Pancreas (tissue), 10 donors: ENCODE measurements around the gene PAK6. TPM values are rescaled to one million over a fixed set of nuclear protein-coding genes. Genes with fewer than 3 reads are reported as not detected.

ENCODE experiments used
- ATAC-seq, 4 donors: fragments of 200-7000 bp; cut with Tn5 transposase; one replicate each; pipeline versions ENCODE4 v1.8.0 to v1.9.1; 2020; ENCODE audit warnings: mild to moderate bottlenecking in 4 of 4, moderate library complexity in 4 of 4
- DNase-seq, 6 donors: peaks; one replicate each; pipeline ENCODE4 v3.0.0-alpha.2; 2020
- FAIRE-seq: peaks from 2 replicates; lab custom pipeline; 2012; peaks lifted over from hg19 to GRCh38; lab: Jason Lieb, UNC
- H3K27ac ChIP-seq, 4 donors: fragments of 200-600 bp; sonication (generic); 1 replicate in 3 of 4; 2 replicates in 1 of 4; pipeline versions ENCODE4 v1.5.0 to v1.8.0; 2020
- H3K27me3 ChIP-seq, 4 donors: fragments of 200-600 bp; one replicate each; pipeline ENCODE4 v1.8.0; 2021
- H3K36me3 ChIP-seq, 3 donors: fragments of 200-600 bp; sonication (generic) in 1 of 3; one replicate each; pipeline versions ENCODE4 v1.5.0 to v1.8.0; 2020 to 2021
- H3K4me1 ChIP-seq, 3 donors: fragments of 200-600 bp; one replicate each; pipeline ENCODE4 v1.8.0; 2021
- H3K4me3 ChIP-seq, 4 donors: fragments of 200-600 bp; sonication (generic) in 2 of 4; one replicate each; pipeline versions ENCODE4 v1.5.0 to v1.8.0; 2020 to 2021
- H3K9me3 ChIP-seq, 4 donors: fragments of 200-600 bp; one replicate each; pipeline ENCODE4 v1.8.0; 2021
- WGBS, 2 donors: extraction: QIAGEN DNeasy Blood & Tissue Kit; methylation state at CpG; one replicate each; pipeline ENCODE4 v1.1.7; 2013; 5-methylcytosine and 5-hydroxymethylcytosine counted together
- intact Hi-C, 3 donors: fragments of 100-400 bp; cut with DNase I; formaldehyde crosslinking; loops; one replicate each; pipeline versions ENCODE4 v1.11.1 to v1.14.2; 2022
- polyA plus RNA-seq, 2 donors: library from polyadenylated mRNA; stranded (reverse); fragments of 200-250 nt; gene quantifications; one replicate each; pipeline ENCODE4 v1.2.3, GENCODE V29; 2013
- total RNA-seq, 6 donors: library from RNA; stranded (reverse); fragmentation: NEBNext Ultra II Directional in 4 of 6; extraction: Animal tissue kit (Norgen Biotek cat#: 25700) in 4 of 6; gene quantifications; one replicate each; pipeline versions ENCODE4 v1.2.1 to v1.2.4, GENCODE V29; 2021 to 2023
- TF ChIP-seq, protein P1 (sequence below), 4 donors: fragments of 200-600 bp; sonication (generic) in 3 of 4; IDR thresholded peaks; one replicate each; pipeline versions ENCODE4 v1.5.0 to v1.8.0; 2021; ENCODE audit warnings: antibody characterized with exemption in 4 of 4
- donor health status: healthy with polysubstance abuse.
- donor health status: DM: no; HTN: no; CAD: no; lungs with moderate emphysema.
- donor health status: DM: no; HTN: no; CAD: no.
- donor health status: control.
- donor health status: control.
- donor health status: Bipolar disorder and iron deficiency.
- donor health status: DM: yes; HTN: yes; CAD: no.
- donor health status: DM: no; HTN: no; CAD: no.
- donor health status: DM: no; HTN: no; CAD: no.
- donor health status: DM: yes; HTN: yes; CAD: no.

Gene PAK6
- total and polyA plus RNA-seq, 8 donors = 3.2 to 6.4 (median 4.6) TPM

GRCh38 chr15:40293905-40294895 lies 55.3 kb downstream of the PAK6 start:
- ATAC-seq (no peak), DNase-seq (peak in 2 of 6 donors; percentile 15 to 48), FAIRE-seq (no peak)
- intact Hi-C loops = no loop called here
- H3K27ac ChIP-seq = no peak overlapping the region
- no peak overlapping the region for H3K4me3 ChIP-seq
- TF ChIP-seq, protein P1, sequence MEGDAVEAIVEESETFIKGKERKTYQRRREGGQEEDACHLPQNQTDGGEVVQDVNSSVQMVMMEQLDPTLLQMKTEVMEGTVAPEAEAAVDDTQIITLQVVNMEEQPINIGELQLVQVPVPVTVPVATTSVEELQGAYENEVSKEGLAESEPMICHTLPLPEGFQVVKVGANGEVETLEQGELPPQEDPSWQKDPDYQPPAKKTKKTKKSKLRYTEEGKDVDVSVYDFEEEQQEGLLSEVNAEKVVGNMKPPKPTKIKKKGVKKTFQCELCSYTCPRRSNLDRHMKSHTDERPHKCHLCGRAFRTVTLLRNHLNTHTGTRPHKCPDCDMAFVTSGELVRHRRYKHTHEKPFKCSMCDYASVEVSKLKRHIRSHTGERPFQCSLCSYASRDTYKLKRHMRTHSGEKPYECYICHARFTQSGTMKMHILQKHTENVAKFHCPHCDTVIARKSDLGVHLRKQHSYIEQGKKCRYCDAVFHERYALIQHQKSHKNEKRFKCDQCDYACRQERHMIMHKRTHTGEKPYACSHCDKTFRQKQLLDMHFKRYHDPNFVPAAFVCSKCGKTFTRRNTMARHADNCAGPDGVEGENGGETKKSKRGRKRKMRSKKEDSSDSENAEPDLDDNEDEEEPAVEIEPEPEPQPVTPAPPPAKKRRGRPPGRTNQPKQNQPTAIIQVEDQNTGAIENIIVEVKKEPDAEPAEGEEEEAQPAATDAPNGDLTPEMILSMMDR (IDR thresholded peaks at IDR 0.05) = no peak
- no peaks in the 10 kb centered on the region for H3K36me3 ChIP-seq
- H3K9me3 ChIP-seq = no peaks in the 10 kb centered on the region
- H3K4me1 ChIP-seq = peaks cover 0 to 11% (median 5%) of the 10 kb centered on the region in 3 donors
- H3K27me3 ChIP-seq = no peaks in the 10 kb centered on the region
- 88 to 94% methylated on average over 19 to 20 of the region's 20 CpGs for WGBS, 2 donors

DNA sequence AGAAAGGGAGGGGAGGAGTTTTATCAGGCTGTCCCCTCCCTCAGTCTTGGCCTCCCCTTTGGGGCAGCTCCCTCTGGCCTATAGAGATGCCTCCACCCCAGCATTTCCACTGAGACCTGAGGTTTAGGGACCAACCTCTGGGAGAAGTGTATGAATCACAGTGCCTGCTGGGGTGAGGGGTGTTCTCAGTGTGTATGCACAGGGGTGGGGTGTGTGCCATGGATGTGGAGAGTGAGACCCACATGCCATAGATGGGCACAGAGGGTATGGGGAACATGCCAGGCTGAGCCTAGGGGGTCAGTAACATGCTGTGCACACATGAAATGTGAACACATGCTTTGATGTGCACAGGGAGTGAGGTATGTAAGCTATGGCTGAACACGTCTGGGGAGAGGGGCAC lies 56.4 kb downstream of the PAK6 start:
- intact Hi-C loops = no loop called here
- no peak for ATAC-seq

DNA sequence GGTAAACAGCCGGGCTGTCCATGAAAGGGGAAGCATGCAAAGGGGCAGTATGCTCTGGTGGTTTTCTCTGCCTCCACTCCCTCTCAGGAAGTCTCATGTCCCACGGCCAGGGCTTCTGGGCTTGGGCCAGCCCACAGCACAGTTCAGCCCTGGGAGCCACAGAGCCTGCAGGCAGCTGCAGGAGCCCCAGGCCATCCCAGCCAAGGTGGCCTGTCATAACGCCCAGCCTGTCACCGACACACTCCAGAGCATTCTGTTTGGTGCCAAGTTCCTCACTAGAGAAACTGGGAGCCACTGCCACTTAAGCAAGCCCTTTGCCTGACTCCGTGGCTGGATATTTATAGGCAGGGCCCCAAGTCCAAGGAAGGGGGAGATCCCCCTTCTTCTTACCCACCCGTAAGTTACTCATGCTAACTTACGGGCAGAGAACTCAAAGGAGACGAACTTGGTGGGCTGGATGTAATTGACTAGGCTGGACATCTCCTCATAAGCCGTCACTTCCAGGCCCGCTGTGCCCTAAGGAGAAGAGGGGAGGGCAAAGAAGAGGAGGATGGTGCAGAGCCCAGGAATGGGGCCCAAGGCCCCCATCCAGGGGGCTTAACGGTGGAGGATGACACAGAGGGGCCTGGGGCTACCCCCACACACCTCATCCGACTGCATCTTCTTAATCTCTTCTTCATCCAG lies 57.2 kb downstream of the PAK6 start:
- Histone ChIP-seq H3K27me3 (no peaks in the 10 kb centered on the region), H3K27ac (no peak overlapping the region), H3K4me3 (no peak overlapping the region), H3K36me3 (no peaks in the 10 kb centered on the region), H3K9me3 (no peaks in the 10 kb centered on the region), H3K4me1 (peaks cover 0 to 8% (median 5%) of the 10 kb centered on the region in 3 donors)
- ATAC-seq (peak; percentile 83 to 89 (median 86)), FAIRE-seq (no peak), DNase-seq (peak; percentile 31 to 86 (median 76))
- WGBS, 2 donors = 57 to 58% methylated on average over 12 of the region's 12 CpGs
- TF ChIP-seq, protein P1 (IDR thresholded peaks at IDR 0.05) = no peak
- intact Hi-C loops = no loop called here

More for the DNA sequence above, 56.4 kb downstream of the PAK6 start:
- H3K4me1 ChIP-seq = peaks cover 0 to 10% (median 5%) of the 10 kb centered on the region in 3 donors
- H3K27me3 ChIP-seq = no peaks in the 10 kb centered on the region
- 80 to 91% methylated on average over 1 of the region's 1 CpG for WGBS, 2 donors
- TF ChIP-seq, protein P1 (IDR thresholded peaks at IDR 0.05) = no peak
- no peaks in the 10 kb centered on the region for H3K36me3 ChIP-seq
- DNase-seq (peak in 2 of 6 donors; percentile 15 to 21), FAIRE-seq (no peak)
- no peak overlapping the region for H3K27ac ChIP-seq
- H3K4me3 ChIP-seq = no peak overlapping the region
- no peaks in the 10 kb centered on the region for H3K9me3 ChIP-seq

GRCh38 chr15:40296561-40297230 lies 57.8 kb downstream of the PAK6 start:
- H3K27ac ChIP-seq = no peak overlapping the region
- ATAC-seq (no peak), FAIRE-seq (no peak), DNase-seq (peak in 3 of 6 donors; percentile 24 to 32 (median 32))
- intact Hi-C loops = no loop called here
- H3K4me3 ChIP-seq = no peak overlapping the region
- 85 to 88% methylated on average over 5 of the region's 5 CpGs for WGBS, 2 donors
- peaks cover 0 to 5% (median 3%) of the 10 kb centered on the region in 3 donors for H3K4me1 ChIP-seq
- TF ChIP-seq, protein P1 (IDR thresholded peaks at IDR 0.05) = no peak
- no peaks in the 10 kb centered on the region for H3K27me3 ChIP-seq
- no peaks in the 10 kb centered on the region for H3K36me3 ChIP-seq
- H3K9me3 ChIP-seq = no peaks in the 10 kb centered on the region
